ENCODE data around the gene PLCL1. TPM values are rescaled to one million over a fixed set of nuclear protein-coding genes. Genes with fewer than 3 reads are reported as not detected.

Gene PLCL1
- polyA plus RNA-seq, 1 of the 3 experiments (the other 2 are of a cell fraction): 7.7 TPM

DNA sequence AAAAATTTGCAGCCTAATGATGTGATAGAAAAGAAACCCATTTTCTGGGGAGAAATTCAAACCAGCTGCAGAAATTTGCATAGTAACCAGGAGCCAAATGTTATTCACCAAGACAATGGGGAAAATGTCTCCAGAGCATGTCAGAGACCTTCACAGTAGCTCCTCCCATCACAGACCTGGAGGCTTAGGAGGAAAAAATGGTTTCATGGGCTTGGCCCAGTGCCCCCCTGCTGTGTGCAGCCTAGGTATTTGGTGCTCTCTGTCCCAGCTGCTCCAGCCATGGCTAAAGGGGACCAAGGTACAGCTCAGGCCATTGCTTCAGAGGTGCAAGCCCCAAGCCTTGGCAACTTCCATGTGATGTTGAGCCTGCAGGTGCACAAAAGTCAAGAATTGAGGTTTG, 352.9 kb downstream of the PLCL1 start:
- H3K79me2 ChIP-seq (ENCODE audit: insufficient read depth): no peaks in the 10 kb centered on the region
- CTCF ChIA-PET: interaction anchor here (0.9 kb wide), 1 partner anchor 21 kb away, joined by 3 read pairs; no protein-coding TSS in a partner anchor
- TF ChIP-seq MAX (IDR thresholded peaks at IDR 0.05; ENCODE audit: low read depth): no peak
- no peaks in the 10 kb centered on the region; the same call in 1 of the 2 replicates for H3K9me2 ChIP-seq
- H3K4me3 ChIP-seq (ENCODE audit: low read depth in 2 of 2, low read length in 1 of 2): no peak overlapping the region
- H3K9me3 ChIP-seq: no peaks in the 10 kb centered on the region
- no peaks in the 10 kb centered on the region for H3K27me3 ChIP-seq (ENCODE audit: insufficient read depth)
- no peak for DNase-seq
- H3K4me1 ChIP-seq (ENCODE audit: control insufficient read depth in 1 of 2, insufficient read depth in 2 of 2, low read depth in 1 of 2, low read length in 1 of 2): no peaks in the 10 kb centered on the region
- no peaks in the 10 kb centered on the region for H4K20me1 ChIP-seq (ENCODE audit: insufficient read depth)
- H3F3A ChIP-seq (replicated peaks; ENCODE audit: insufficient read depth): peaks cover 6% of the 10 kb centered on the region
- no peak overlapping the region for H3K4me2 ChIP-seq
- POLR2A ChIA-PET: no interaction called here
- H3K27ac ChIP-seq (ENCODE audit: low read depth in 2 of 2, low read length in 1 of 2): no peak overlapping the region
- H2AFZ ChIP-seq (ENCODE audit: low read depth): no peak overlapping the region
- peaks cover 0 to 13% of the 10 kb centered on the region in 2 experiments for H3K36me3 ChIP-seq (replicated peaks in 1 of 2; ENCODE audit: control insufficient read depth in 1 of 2, insufficient read depth in 2 of 2, low read length in 1 of 2)
- no peak overlapping the region for H3K9ac ChIP-seq

DNA sequence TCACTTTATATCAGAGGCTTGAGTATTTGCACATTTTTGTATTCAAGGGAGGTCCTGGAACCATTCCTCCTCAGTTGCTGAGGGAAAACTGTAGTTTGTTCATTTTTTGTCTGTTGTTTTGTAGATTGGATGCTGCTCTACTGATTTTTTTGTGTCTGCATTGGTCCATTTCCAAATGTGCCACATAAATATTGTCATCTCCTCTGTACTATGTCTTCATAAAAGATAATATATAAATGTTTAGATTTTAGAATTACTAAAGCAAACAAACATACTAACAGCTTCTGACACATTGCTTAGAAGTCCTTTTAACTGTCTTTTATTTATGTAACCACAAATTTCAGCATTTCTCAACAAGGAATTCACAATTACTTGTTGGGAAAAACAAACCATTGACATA, 356.8 kb downstream of the PLCL1 start:
- H3K9me3 ChIP-seq: no peaks in the 10 kb centered on the region
- H3F3A ChIP-seq (replicated peaks; ENCODE audit: insufficient read depth): no peaks in the 10 kb centered on the region
- no peak for DNase-seq
- H3K9me2 ChIP-seq: no peaks in the 10 kb centered on the region
- no peaks in the 10 kb centered on the region for H3K36me3 ChIP-seq (replicated peaks in 1 of 2; ENCODE audit: control insufficient read depth in 1 of 2, insufficient read depth in 2 of 2, low read length in 1 of 2)
- ChIA-PET CTCF (interaction anchor here (1.1 to 1.8 kb wide), 2 partner anchors 13 to 15 kb away, joined by 3 to 5 read pairs; no protein-coding TSS in a partner anchor), POLR2A (no interaction called here)
- no peak overlapping the region for H2AFZ ChIP-seq (ENCODE audit: low read depth)
- H4K20me1 ChIP-seq (ENCODE audit: insufficient read depth): no peaks in the 10 kb centered on the region
- H3K4me3 ChIP-seq (ENCODE audit: low read depth in 2 of 2, low read length in 1 of 2): no peak overlapping the region
- TF ChIP-seq MEF2A (IDR thresholded peaks at IDR 0.05; ENCODE audit: borderline replicate concordance, low read depth): no peak
- TF ChIP-seq TCF12 (IDR thresholded peaks at IDR 0.05): no peak
- TF ChIP-seq FOXJ3 (CRISPR knock-in tag; IDR thresholded peaks at IDR 0.05): no peak
- TF ChIP-seq CHD2 (IDR thresholded peaks at IDR 0.05; ENCODE audit: low read length, partially characterized antibody): no peak
- no peak for TF ChIP-seq RCOR1 (IDR thresholded peaks at IDR 0.05; ENCODE audit: low read length)
- TF ChIP-seq IRF3 (IDR thresholded peaks at IDR 0.05; ENCODE audit: low read depth, low read length): no peak
- TF ChIP-seq TEAD4 (IDR thresholded peaks at IDR 0.05; ENCODE audit: borderline replicate concordance, insufficient read depth): no peak
- TF ChIP-seq MXI1 (IDR thresholded peaks at IDR 0.05; ENCODE audit: low read depth, low read length): no peak
- TF ChIP-seq USF1 (IDR thresholded peaks at IDR 0.05; ENCODE audit: borderline replicate concordance, low read depth): no peak
- TF ChIP-seq FOXM1 (IDR thresholded peaks at IDR 0.05; ENCODE audit: low read depth): no peak
- TF ChIP-seq RXRA (IDR thresholded peaks at IDR 0.05; ENCODE audit: borderline replicate concordance, low read depth): no peak
- no peak for TF ChIP-seq CTCF (IDR thresholded peaks at IDR 0.05)
- no peak for TF ChIP-seq NRF1 (IDR thresholded peaks at IDR 0.05; ENCODE audit: low read depth, low read length)
- no peak for TF ChIP-seq SMC3 (IDR thresholded peaks at IDR 0.05; ENCODE audit: low read depth, low read length)
- TF ChIP-seq GATA2 (CRISPR knock-in tag; IDR thresholded peaks at IDR 0.05): no peak
- H3K27ac ChIP-seq (ENCODE audit: low read depth in 2 of 2, low read length in 1 of 2): no peak overlapping the region
- H3K4me2 ChIP-seq: no peak overlapping the region
- no peaks in the 10 kb centered on the region for H3K79me2 ChIP-seq (ENCODE audit: insufficient read depth)
- no peaks in the 10 kb centered on the region for H3K27me3 ChIP-seq (ENCODE audit: insufficient read depth)
- no peak overlapping the region for H3K9ac ChIP-seq
- H3K4me1 ChIP-seq (ENCODE audit: control insufficient read depth in 1 of 2, insufficient read depth in 2 of 2, low read depth in 1 of 2, low read length in 1 of 2): no peaks in the 10 kb centered on the region

Measured in SK-N-SH (cell line).